Fibroblast of skin of scalp (primary cell): ENCODE data around the gene PRKN.
A peak's percentile ranks its signal among the peaks of the same experiment; 100 is the strongest.
"Not testable (repeated sequence)": the region's sequence is repeated elsewhere in the genome, so short reads cannot be mapped to it uniquely, and the experiment has no call there.

ENCODE experiments used
- DNase-seq: peaks from one replicate; pipeline ENCODE4 v3.0.0-alpha.2; 2013

The PRKN gene

GRCh38 chr6:161833099-161833860, 894.3 kb downstream of the PRKN start:
- no peak for DNase-seq

DNA sequence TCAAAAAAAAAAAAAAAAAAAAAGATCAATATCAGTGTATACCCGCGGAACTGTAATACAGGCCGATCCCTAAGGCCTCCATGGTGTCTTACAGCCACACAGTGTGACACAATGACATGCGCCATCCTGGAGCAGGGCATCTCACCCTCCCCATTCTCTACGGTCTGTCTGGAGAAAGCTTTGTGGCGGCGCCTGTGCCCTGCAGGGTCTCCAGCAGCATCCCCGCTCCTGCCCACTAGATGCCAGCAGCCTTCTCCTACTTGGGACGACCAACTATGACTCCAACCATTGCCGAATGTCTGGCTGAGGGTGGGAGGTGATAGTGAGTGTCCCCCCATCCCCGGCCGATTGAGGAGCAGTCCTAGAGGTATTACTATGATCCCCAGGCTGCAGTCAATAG, 894.9 kb downstream of the PRKN start:
- no peak for DNase-seq

DNA sequence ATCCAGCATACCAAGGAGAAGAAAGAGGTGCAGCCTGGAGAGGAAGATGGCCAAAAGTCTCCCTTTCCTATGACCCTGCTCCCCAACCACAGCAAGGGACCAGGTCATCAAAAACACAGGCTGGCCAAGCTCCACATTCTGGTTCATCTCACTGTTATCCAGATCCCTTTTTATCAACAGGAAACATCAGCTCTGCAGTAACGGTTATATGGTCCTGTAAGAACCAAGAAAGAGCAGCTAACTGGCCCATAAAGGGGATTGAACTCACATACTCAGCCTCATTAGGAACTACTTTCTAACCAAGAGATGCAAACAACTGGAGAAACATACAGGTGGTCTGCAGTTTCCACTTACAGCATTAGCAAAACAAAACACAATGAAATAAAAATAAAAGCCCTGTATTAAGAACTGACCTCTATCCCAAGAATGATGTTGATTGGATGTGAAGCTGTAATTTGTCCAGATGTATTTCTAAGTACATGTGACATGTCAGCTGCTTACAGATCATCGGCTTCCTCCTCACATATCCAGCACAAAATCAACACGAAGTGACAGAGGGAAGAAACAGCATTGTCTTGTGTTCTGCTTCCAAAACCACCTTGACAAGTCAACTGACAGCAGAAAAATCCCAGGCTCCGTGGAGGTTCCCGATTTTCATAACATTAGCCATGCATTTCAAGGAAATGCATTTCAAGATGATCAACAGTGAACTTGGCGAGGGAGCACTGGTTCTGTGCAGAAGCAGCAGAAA, 896.5 kb downstream of the PRKN start:
- DNase-seq, result no peak

- DNase-seq, result peak; percentile 28
Measured at GRCh38 chr6:161829291-161829729, 898.3 kb downstream of the PRKN start.

GRCh38 chr6:161828355-161828754, 899.2 kb downstream of the PRKN start:
- no peak for DNase-seq

DNA sequence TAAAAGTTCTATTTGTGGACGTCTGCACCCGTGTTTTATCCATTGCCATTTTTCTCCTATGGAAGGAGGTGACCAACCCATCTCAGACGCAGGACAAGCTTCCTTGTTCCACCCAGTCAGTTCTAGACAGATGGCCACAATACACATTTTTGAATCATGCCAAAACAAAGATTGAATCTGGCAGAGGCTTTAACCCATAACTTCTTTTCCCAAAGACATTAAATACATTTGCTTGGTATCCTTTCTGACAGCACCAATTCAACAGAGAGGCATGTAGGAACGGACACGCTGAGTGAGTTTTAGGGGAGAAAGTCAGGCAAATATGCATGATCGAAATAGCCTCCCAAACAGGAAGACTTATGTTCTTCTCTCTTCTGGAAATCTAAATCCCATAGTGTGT, 901.1 kb downstream of the PRKN start:
- no peak for DNase-seq

DNA sequence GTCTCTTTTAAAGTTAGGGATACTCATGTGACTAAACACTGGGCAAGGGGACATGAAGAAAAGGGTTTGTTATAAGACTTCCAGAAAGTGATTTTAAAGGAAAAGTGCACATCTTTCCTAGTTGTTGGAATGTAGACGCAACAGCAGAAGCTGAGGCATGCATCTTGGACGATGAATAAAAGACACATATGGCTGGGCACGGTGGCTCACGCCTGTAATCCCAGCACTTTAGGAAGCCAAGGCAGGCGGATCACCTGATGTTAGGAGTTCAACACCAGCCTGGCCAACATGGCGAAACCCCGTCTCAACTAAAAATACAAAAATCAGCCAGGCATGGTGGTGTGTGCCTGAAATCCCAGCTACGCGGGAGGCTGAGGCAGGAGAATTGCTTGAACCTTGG, 905.4 kb downstream of the PRKN start:
- not testable (repeated sequence) for DNase-seq

- DNase-seq, result no peak
Measured at GRCh38 chr6:161817881-161818280, 909.7 kb downstream of the PRKN start.

DNA sequence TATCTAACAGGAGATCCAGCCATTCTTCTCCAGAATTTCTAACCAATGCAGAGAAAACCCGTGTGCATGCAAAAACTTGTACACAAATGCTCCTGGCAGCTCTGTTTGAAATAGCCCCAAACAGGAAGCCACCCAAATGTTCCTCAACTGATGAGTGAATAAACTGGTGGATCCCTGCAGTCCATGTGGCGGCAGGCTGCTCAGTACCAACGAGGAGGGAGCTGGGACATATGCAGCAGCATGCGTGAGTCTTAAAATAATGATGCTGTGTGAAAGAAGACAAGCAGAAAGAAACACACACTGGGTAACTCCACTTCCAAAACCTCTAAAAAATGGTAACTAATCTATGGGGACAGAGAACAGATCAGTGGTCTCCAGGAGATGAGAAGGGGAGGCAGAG, 911.6 kb downstream of the PRKN start:
- no peak for DNase-seq

- no peak for DNase-seq
Measured at GRCh38 chr6:161813156-161813555, 914.4 kb downstream of the PRKN start.

GRCh38 chr6:161809971-161810370, 917.6 kb downstream of the PRKN start:
- no peak for DNase-seq

GRCh38 chr6:161804838-161805237, 922.7 kb downstream of the PRKN start:
- peak; percentile 33 for DNase-seq

DNA sequence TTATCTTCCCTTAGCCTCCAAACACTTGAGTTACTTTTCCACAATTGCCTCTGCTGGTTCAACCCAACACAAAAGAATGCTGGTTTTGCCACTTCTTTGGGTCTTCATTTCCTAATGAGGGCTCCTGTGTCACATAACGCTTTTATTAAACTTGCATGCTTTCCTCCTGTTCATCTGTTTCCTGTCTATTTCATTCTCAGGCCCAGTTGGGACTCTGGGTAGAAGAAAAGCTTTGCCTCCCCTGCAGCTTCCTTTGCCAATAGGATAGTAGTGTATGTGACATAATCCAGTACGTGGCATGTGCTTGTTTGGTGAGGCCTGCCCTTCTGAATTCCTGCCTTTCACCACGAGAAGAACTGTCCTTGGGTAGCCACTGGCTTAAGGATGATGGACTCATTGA, 924.4 kb downstream of the PRKN start:
- DNase-seq, result no peak

DNA sequence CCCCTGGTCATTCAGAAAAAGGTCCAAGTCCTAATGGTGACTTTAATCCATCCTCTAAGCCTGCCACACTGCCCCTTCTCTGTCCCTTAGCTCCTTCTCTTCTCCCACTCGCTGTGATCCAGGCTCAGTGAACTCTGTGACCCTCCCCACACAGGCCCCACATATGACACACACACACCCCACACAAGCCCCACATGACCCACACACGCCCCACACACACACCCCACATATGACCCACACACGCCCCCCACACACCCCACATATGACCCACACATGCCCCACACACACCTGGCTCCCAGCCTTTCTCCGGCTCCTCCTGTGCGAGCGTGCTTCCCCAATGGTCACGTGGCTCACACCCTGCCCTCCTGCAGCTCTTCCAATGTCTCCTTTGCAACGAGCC, 925.3 kb downstream of the PRKN start:
- DNase-seq, result no peak

- no peak for DNase-seq
Measured at GRCh38 chr6:161798844-161799394, 928.6 kb downstream of the PRKN start.

GRCh38 chr6:161796681-161797080, 930.9 kb downstream of the PRKN start:
- no peak for DNase-seq

DNA sequence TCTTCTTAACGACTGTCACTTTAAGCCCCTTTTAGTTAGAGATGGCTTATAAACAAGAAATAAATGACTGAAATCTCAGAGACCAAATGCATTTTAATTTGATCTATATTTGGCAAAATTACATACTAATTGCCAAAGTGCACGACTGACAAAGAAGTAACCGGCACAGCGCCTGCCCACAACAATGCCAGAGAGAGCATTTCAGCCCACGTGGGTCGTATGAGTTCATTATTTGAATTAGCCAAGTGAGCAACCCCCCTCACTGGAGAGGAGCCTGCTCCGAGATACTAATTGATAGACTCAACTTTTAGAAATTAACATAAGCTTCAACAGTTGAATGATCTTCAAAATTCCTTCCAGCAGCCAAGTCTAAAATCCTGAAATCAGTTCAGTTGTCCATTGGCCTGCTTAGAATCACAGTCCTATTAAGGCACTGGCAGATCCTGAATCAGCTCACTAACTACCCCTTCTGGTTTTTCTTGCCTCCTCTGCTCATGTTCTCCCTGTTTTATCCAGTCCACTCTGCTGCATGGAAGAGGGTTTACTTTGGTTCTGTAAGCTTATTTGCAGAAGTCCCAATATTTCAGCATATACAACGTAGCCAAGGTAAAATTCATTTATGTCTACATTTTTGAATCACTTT, 934.6 kb downstream of the PRKN start:
- DNase-seq, result no peak

DNA sequence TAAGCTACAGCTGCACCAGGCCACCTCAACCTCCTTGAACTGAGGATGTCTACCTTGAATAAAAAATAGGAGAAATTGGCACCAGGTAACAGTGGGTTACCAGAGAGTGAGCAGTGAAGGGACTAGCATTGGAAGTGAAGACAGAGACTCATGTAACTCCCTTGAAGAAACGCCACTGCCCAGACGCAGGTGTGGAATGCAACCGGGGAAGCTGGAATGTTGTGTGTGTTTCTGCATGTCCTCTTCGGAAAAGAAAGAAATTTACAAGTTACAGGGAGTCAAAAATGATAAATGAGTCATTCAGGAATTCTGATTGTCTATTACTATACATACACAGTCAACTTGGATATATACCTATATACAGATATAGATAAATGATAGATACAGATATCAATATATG, 939.0 kb downstream of the PRKN start:
- DNase-seq, result no peak

DNA sequence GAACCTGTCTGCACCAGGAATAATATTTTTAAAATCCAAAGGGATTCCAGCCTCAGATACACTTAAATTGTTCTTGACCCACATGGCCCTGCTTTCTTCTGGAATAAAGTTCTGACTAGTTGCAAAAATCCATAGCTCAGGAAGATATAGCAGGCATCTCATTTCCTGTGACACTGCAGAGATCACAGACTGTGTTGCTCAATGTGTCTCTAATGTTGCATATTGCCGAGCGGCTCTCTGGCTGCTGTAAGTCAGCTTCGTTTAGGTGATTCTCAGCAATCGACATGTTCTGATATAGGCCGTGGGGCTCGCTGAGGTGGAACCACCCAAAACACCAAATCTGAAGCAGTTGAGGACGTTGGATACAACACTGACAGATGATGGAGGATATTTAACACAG, 955.4 kb downstream of the PRKN start:
- peak; percentile 12 for DNase-seq

- DNase-seq, result no peak
Measured at GRCh38 chr6:161761966-161762365, 965.6 kb downstream of the PRKN start.

- no peak for DNase-seq
Measured at GRCh38 chr6:161755080-161755479, 972.5 kb downstream of the PRKN start.

GRCh38 chr6:161750686-161751085, 976.9 kb downstream of the PRKN start:
- DNase-seq, result no peak

DNA sequence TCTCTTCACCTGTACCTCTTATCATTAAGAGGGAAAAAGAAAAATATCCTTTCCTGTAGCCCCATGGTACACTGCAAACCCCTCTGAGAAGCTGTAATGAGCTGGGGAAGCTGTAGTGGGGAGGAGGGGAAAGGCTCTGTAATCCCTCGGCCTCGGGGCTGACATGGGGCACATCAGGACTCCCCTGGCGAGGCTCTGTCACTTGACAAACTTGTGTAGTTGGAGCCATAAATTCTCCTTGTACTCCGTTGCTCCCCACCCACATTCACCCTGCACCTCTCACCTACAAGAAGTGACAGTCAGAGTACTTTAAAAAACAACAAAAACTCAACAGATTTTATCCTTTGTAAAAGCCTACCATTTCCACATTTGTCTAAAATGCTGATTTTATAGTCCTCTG, 978.0 kb downstream of the PRKN start:
- DNase-seq, result no peak
